Measurements from ENCODE around the gene JSRP1. TPM values are rescaled to one million over a fixed set of nuclear protein-coding genes. Genes with fewer than 3 reads are reported as not detected.
A peak's percentile ranks its signal among the peaks of the same experiment; 100 is the strongest.

Gene JSRP1
- total RNA-seq, 1 donor from 2014 or later, result not detected

DNA sequence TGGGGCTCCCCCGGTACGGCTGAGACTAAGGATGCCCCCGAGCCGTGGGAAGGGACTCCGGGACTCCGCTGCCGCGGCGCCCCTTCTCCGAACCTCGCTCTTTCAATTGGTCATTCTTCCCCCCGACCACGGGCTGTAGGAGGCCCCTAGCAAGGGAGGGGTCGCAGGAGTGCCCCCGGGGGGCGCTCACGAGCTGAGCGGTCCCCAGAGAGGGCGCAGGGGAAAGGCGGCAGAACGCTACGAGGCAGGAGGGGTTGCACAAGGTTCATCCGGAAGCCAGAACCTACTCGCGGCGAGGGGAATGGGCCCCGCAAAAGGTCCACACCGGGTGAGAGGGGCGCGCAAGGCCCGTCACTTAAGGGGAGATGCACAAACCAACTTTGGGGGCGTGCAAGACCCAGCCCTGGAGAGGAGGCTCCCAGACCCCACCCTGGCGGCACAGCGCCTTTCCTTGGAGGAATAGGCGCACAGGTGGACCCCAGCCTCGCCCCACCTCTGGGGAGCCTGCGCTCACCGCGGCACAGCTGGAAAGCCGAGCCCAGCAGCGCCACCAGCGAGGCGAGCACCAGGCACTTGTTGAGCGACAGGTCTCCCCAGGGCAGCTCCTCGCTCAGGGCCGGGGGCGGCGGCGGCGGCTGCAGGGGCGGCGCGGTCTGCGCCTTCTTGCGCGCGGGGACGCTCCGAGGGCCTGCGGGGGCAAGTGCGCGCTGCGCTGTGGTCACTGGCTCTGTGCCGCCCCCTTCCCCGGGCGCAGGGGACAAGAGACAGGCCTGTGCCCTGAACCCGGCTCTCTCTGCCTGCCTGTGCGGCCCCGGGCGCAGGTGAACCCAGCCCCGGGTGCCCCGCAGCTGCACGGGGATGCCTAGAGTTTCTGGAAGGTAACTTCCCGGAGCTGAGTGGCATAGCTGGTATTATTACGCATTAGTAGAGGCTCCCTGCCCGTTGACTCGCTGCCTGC lies 2.8 kb downstream of the JSRP1 start:
- peaks cover 1% of the 10 kb centered on the region for H3K9me3 Mint-ChIP-seq (ENCODE audit: unreplicated experiment)
- peak overlapping the region; percentile 70 for H3K4me3 Mint-ChIP-seq (ENCODE audit: unreplicated experiment)
- peaks cover 1% of the 10 kb centered on the region for H3K4me1 Mint-ChIP-seq (ENCODE audit: low read depth, unreplicated experiment)
- peak; percentile 37 for DNase-seq
- H3K36me3 Mint-ChIP-seq (ENCODE audit: unreplicated experiment), result no peaks in the 10 kb centered on the region
- no peak overlapping the region for H3K27ac Mint-ChIP-seq (ENCODE audit: unreplicated experiment)
- H3K27me3 Mint-ChIP-seq (ENCODE audit: unreplicated experiment), result peaks cover 3% of the 10 kb centered on the region
- TF ChIP-seq, protein P1, sequence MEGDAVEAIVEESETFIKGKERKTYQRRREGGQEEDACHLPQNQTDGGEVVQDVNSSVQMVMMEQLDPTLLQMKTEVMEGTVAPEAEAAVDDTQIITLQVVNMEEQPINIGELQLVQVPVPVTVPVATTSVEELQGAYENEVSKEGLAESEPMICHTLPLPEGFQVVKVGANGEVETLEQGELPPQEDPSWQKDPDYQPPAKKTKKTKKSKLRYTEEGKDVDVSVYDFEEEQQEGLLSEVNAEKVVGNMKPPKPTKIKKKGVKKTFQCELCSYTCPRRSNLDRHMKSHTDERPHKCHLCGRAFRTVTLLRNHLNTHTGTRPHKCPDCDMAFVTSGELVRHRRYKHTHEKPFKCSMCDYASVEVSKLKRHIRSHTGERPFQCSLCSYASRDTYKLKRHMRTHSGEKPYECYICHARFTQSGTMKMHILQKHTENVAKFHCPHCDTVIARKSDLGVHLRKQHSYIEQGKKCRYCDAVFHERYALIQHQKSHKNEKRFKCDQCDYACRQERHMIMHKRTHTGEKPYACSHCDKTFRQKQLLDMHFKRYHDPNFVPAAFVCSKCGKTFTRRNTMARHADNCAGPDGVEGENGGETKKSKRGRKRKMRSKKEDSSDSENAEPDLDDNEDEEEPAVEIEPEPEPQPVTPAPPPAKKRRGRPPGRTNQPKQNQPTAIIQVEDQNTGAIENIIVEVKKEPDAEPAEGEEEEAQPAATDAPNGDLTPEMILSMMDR (IDR thresholded peaks at IDR 0.05; ENCODE audit: partially characterized antibody, unreplicated experiment), result peak; percentile 18

DNA sequence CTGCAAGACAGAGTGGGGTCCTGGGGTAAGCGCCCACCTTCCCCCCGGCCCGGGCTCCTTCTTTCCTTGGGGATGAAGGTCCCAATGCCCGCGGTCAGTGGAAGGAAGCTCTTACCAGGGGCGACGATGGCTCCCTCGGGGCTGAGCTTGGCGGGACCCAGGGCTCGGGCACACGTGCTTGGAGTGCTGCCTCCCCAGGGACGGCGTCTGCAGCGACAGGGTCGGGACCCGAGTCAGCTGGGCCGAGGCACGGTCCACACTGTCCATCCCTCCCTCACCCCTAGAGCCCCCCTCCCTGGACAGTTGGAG lies 3.5 kb downstream of the JSRP1 start:
- H3K27ac Mint-ChIP-seq (ENCODE audit: unreplicated experiment), result no peak overlapping the region
- H3K36me3 Mint-ChIP-seq (ENCODE audit: unreplicated experiment), result no peaks in the 10 kb centered on the region
- no peak for DNase-seq
- H3K27me3 Mint-ChIP-seq (ENCODE audit: unreplicated experiment), result peaks cover 3% of the 10 kb centered on the region
- H3K9me3 Mint-ChIP-seq (ENCODE audit: unreplicated experiment), result peaks cover 1% of the 10 kb centered on the region
- no peak overlapping the region for H3K4me3 Mint-ChIP-seq (ENCODE audit: unreplicated experiment)
- TF ChIP-seq, protein P1 (IDR thresholded peaks at IDR 0.05; ENCODE audit: partially characterized antibody, unreplicated experiment), result no peak
- peaks cover 1% of the 10 kb centered on the region for H3K4me1 Mint-ChIP-seq (ENCODE audit: low read depth, unreplicated experiment)

DNA sequence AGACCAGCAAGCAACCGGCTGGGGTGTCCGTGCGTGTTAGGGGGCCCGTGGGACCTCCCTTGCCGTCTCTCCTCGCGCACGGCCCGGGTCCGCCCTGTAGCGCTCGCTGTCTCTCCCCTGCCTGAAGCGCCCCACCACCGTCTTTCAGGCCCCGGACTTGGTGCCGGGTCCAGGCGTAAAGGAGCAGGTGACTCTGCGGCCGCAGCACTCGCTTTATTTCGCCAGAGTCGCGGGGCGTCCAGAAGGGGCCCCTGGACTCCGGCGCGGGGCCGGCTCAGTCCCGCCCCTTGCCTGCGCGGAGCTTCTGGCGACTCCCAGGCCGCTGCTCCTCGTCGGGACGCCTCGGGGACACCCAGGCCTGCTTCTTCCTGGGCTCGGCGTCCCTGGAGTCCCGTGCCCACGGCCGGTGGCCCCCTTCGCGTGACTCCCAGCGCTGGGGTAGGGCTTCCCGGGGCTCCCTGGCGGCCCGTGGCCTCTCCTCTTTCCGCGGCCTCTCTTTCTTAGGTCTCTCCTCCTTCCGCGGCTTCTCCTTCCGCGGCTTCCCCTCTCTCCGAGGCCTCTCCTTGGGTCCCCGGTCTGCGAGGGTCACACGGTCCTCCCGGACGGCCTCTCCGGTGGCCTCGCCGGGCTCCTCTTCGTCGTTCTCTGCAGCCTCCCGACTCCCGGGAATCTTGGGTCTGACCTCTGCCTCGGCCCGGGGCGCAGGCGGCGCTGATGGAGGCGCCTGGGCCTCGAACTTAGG lies 4.0 kb downstream of the JSRP1 start:
- H3K27me3 Mint-ChIP-seq (ENCODE audit: unreplicated experiment), result peaks cover 3% of the 10 kb centered on the region
- H3K4me3 Mint-ChIP-seq (ENCODE audit: unreplicated experiment), result no peak overlapping the region

DNA sequence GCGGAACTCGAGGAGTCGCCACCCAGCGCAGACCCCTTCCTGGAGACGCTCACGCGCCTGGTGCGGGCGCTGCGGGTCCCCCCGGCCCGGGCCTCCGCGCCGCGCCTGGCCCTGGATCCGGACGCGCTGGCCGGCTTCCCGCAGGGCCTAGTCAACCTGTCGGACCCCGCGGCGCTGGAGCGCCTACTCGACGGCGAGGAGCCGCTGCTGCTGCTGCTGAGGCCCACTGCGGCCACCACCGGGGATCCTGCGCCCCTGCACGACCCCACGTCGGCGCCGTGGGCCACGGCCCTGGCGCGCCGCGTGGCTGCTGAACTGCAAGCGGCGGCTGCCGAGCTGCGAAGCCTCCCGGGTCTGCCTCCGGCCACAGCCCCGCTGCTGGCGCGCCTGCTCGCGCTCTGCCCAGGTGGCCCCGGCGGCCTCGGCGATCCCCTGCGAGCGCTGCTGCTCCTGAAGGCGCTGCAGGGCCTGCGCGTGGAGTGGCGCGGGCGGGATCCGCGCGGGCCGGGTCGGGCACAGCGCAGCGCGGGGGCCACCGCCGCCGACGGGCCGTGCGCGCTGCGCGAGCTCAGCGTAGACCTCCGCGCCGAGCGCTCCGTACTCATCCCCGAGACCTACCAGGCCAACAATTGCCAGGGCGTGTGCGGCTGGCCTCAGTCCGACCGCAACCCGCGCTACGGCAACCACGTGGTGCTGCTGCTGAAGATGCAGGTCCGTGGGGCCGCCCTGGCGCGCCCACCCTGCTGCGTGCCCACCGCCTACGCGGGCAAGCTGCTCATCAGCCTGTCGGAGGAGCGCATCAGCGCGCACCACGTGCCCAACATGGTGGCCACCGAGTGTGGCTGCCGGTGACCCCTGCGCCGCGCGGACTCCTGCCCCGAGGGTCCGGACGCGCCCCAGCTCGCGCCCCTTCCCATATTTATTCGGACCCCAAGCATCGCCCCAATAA lies 4.8 kb downstream of the JSRP1 start:
- Mint-ChIP-seq H3K27me3 (ENCODE audit: unreplicated experiment) (peaks cover 3% of the 10 kb centered on the region), H3K4me3 (ENCODE audit: unreplicated experiment) (no peak overlapping the region), H3K36me3 (ENCODE audit: unreplicated experiment) (no peaks in the 10 kb centered on the region), H3K9me3 (ENCODE audit: unreplicated experiment) (peaks cover 1% of the 10 kb centered on the region), H3K27ac (ENCODE audit: unreplicated experiment) (no peak overlapping the region), H3K4me1 (ENCODE audit: low read depth, unreplicated experiment) (peaks cover 1% of the 10 kb centered on the region)
- DNase-seq, result no peak
- TF ChIP-seq, protein P1 (IDR thresholded peaks at IDR 0.05; ENCODE audit: partially characterized antibody, unreplicated experiment), result no peak

More for the DNA sequence above, 4.0 kb downstream of the JSRP1 start:
- Mint-ChIP-seq H3K9me3 (ENCODE audit: unreplicated experiment) (peaks cover 1% of the 10 kb centered on the region), H3K36me3 (ENCODE audit: unreplicated experiment) (no peaks in the 10 kb centered on the region), H3K4me1 (ENCODE audit: low read depth, unreplicated experiment) (peaks cover 1% of the 10 kb centered on the region), H3K27ac (ENCODE audit: unreplicated experiment) (no peak overlapping the region)
- DNase-seq, result no peak
- TF ChIP-seq, protein P1 (IDR thresholded peaks at IDR 0.05; ENCODE audit: partially characterized antibody, unreplicated experiment), result no peak

Data from glutamatergic neuron (in vitro differentiated cells).